Adrenal gland (tissue), 5 donors: ENCODE results near the gene STX16.

Experiments
- CTCF ChIP-seq, 6 experiments: fragments of 450-650 bp in 4 of 6; fragments of 200-600 bp in 2 of 6; sonication (generic) in 1 of 6; IDR thresholded peaks; 1 replicate in 5 of 6; 2 replicates in 1 of 6; pipeline versions ENCODE4 v1.5.1 to v1.8.0; 2016 to 2021; ENCODE audit warnings: antibody characterized with exemption in 6 of 6, mild to moderate bottlenecking in 2 of 6, moderate library complexity in 1 of 6
- POLR2A ChIP-seq, 2 donors: fragments of 450-650 bp; IDR thresholded peaks; one replicate each; pipeline ENCODE4 v1.6.1; 2017; ENCODE audit warnings: antibody characterized with exemption in 2 of 2, mild to moderate bottlenecking in 2 of 2, moderate library complexity in 1 of 2
- donor health status: DM: no; HTN: no; CAD: no.

GRCh38 chr20:58610071-58610800 is 40.8 kb upstream of the STX16 start:
- TF ChIP-seq CTCF (IDR thresholded peaks at IDR 0.05) (no peak), POLR2A (IDR thresholded peaks at IDR 0.05) (no peak)
